Adrenal gland (tissue), 5 donors: ENCODE measurements around the gene C6orf120.

Source experiments
- CTCF ChIP-seq, 6 experiments: fragments of 450-650 bp in 4 of 6; fragments of 200-600 bp in 2 of 6; sonication (generic) in 1 of 6; IDR thresholded peaks; 1 replicate in 5 of 6; 2 replicates in 1 of 6; pipeline versions ENCODE4 v1.5.1 to v1.8.0; 2016 to 2021; ENCODE audit warnings: antibody characterized with exemption in 6 of 6, mild to moderate bottlenecking in 2 of 6, moderate library complexity in 1 of 6
- POLR2A ChIP-seq, 2 donors: fragments of 450-650 bp; IDR thresholded peaks; one replicate each; pipeline ENCODE4 v1.6.1; 2017; ENCODE audit warnings: antibody characterized with exemption in 2 of 2, mild to moderate bottlenecking in 2 of 2, moderate library complexity in 1 of 2
- donor health status: DM: no; HTN: no; CAD: no.

GRCh38 chr6:169661391-169661756, 40.6 kb upstream of the C6orf120 start:
- no peak for TF ChIP-seq CTCF (IDR thresholded peaks at IDR 0.05)
- TF ChIP-seq POLR2A (IDR thresholded peaks at IDR 0.05), result no peak
